GM12872 (cell line): ENCODE measurements around the gene KMT2C.

Source experiments
- CTCF ChIP-seq: IDR thresholded peaks from 3 replicates; pipeline ENCODE4 v1.5.1; 2011; ENCODE audit warnings: low read depth, mild to moderate bottlenecking, low read length, moderate library complexity; ENCODE audit not compliant: insufficient read depth

The KMT2C gene

GRCh38 chr7:152443586-152443985 lies 7.8 kb upstream of the KMT2C start:
- TF ChIP-seq CTCF: no peak

DNA sequence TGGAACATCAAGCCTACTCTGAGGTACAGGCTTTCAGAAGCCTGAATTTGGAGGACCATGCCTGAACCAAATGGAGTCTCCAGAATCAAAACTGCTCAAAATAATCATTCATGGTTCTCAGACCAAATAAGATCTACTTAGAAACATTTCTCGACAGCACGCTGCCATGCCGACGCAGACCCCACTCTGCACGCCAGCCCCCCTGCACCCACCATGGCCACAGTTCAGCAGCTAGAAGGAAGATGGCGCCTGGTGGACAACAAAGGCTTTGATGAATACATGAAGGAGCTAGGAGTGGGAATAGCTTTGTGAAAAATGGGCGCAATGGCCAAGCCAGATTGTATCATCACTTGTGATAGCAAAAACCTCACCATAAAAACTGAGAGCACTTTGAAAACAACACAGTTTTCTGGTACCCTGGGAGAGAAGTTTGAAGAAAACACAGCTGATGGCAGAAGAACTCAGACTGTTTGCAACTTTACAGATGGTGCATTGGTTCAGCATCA lies 6.6 kb upstream of the KMT2C start:
- no peak for TF ChIP-seq CTCF

DNA sequence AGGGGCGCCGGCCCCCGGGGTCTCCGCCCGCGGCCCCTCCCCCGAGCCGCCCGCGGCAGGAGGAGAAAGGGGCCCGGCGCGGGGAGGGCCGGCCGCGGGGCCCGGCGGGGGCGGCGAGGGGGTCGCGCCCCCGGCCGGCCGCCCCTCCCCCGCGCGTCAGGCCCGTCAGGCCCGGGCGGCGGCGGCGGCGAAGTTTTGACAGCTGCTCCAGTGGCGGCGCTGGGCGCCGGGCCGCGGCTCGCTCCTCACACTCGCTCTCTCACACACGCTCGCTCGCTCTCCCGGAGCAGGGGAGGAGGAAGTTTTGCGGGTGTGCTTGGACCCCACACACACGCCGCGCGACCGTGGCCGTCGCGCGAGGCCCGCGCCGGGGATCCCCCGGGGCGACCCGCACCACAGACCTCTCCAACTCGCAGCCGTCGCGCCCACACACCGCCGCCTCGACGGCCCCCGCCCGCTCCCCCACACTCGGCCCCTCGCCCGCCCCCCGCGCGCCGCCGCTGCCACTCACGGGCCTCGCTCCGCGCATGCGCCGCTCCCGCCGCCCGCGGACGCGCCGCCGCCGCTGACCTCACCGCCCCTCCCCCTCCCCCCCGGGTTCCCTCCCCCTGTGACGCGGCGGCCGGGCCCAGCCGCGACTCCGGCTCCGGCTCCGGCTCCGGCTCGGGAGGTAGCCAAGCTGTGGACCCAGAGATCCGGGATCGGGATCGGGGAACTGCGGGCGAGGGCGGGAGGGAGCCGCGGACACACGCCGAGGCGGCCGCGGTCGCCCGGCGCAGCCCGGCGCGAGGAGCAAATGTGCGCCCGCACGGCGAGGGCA lies 518 bp upstream of the KMT2C start:
- no peak for TF ChIP-seq CTCF

- 0 out of 3 replicates have a peak, but pooled peaks have one; percentile 8 for TF ChIP-seq CTCF
Observed at GRCh38 chr7:152433721-152434490, 1.9 kb downstream of the KMT2C start.

- no peak for TF ChIP-seq CTCF
Observed at GRCh38 chr7:152430854-152431253, 4.9 kb downstream of the KMT2C start.

GRCh38 chr7:152424348-152425108 lies 11.3 kb downstream of the KMT2C start:
- no peak for TF ChIP-seq CTCF

DNA sequence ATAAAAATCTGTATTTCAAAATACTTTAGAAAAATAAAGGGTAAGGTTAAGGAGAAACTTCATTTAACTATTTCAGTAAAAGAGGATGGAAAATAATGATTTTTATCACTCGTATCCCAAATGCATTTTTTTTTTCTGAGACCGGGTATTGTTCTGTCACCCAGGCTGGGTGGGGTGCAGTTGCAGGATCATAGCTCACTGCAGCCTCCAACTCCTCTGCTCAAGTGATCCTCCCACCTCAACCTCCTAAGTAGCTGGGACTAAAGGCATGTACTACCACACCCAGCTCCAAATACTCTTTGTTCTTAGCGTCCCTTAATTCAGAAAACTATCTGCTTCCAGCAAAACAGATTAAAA lies 11.8 kb downstream of the KMT2C start:
- TF ChIP-seq CTCF: no peak
